H1 (cell line): ENCODE results near the gene PEX26. TPM values are rescaled to one million over a fixed set of nuclear protein-coding genes. Genes with fewer than 3 reads are reported as not detected.

ENCODE experiments used
- RNF2 ChIP-seq: fragments of 200-900, 300-1000 bp; sonication (generic); IDR thresholded peaks from 2 replicates; pipeline ENCODE4 v1.7.1; 2016; ENCODE audit warnings: borderline replicate concordance, low read depth, mild to moderate bottlenecking, antibody characterized with exemption, low read length; ENCODE audit not compliant: poor library complexity, severe bottlenecking; ENCODE audit errors: missing control alignments
- polyA plus RNA-seq, 7 experiments: library from polyadenylated mRNA; depleted of rRNA in 3 of 7; stranded (reverse) in 5 of 7; unstranded in 2 of 7; fragments of >200 nt in 5 of 7; fragments of 200-250 nt in 2 of 7; gene quantifications; 1 replicate in 5 of 7; 2 replicates in 1 of 7; 4 replicates in 1 of 7; pipeline versions ENCODE4 v1.2.1 to v1.2.3, GENCODE V29; 2011 to 2013; ENCODE audit warnings: missing spikeins in 2 of 7, mixed read lengths in 2 of 7
- total RNA-seq: library from RNA; stranded (reverse); fragmentation: NEBNext Ultra II Directional; extraction: Animal tissue kit (Norgen Biotek cat#: 25700); gene quantifications from 2 replicates; pipeline ENCODE4 v1.2.1, GENCODE V29; 2021

Gene PEX26
- total and polyA plus RNA-seq, 2 of the 8 experiments (the other 6 are each of a cell fraction or from before 2014, with no cell fraction given) = 33.1 to 49.0 TPM

- TF ChIP-seq RNF2 = no peak
These were observed 10.0 kb upstream of the PEX26 start (continued) for GRCh38 chr22:18067548-18068341.
